Keratinocyte (primary cell): ENCODE results near the gene TMEM38A.

ENCODE experiments used
- CTCF ChIP-seq, 3 experiments: IDR thresholded peaks in 1 of 3; conservative IDR thresholded peaks in 1 of 3; optimal IDR thresholded peaks in 1 of 3; 2 replicates in 2 of 3; 3 replicates in 1 of 3; pipeline versions ENCODE3 to v1.5.1; 2011; ENCODE audit warnings: low read length in 3 of 3, mild to moderate bottlenecking in 3 of 3, moderate library complexity in 2 of 3, control low read depth in 1 of 3, inconsistent platforms in 1 of 3; ENCODE audit not compliant: insufficient read depth in 2 of 3; ENCODE audit errors: extremely low read depth in 1 of 3
- EZH2 ChIP-seq: IDR thresholded peaks from one replicate; pipeline ENCODE4 v1.6.1; 2012; ENCODE audit warnings: inconsistent platforms, mild to moderate bottlenecking, low read length, moderate library complexity

GRCh38 chr19:16649734-16650133 lies 11.2 kb upstream of the TMEM38A start:
- TF ChIP-seq CTCF (optimal IDR thresholded peaks at IDR 0.05 in 1 of 3, IDR thresholded peaks at IDR 0.05 in 1 of 3, conservative IDR thresholded peaks at IDR 0.05 in 1 of 3; ENCODE audit: extremely low read depth in 1 of 3, insufficient read depth in 2 of 3, low read length in 3 of 3) (no peak), EZH2 (no peak)
